T47D (cell line): ENCODE results near the gene SPATS2L.

Experiments
- DNase-seq, 2 experiments: peaks; one replicate each; pipeline versions ENCODE4 v3.0.0 to v3.0.0-alpha.2; 2011 to 2012; ENCODE audit warnings: low read depth in 1 of 2, low spot score in 1 of 2
- JUND ChIP-seq: IDR thresholded peaks from 2 replicates; pipeline ENCODE4 v1.6.1; 2012; ENCODE audit warnings: low read depth
- in situ Hi-C: cut with HindIII; loops from 2 replicates; pipeline ENCODE4 v1.10.0; 2016; ENCODE audit warnings: low sequenced_read_pairs, low pct_unique_long_range_greater_than_20kb

Gene SPATS2L

GRCh38 chr2:200300638-200301314 lies 5.7 kb upstream of the SPATS2L start:
- no peak for TF ChIP-seq JUND
- in situ Hi-C loops = no loop called here
- no peak for DNase-seq

GRCh38 chr2:200301953-200302858 lies 4.3 kb upstream of the SPATS2L start:
- DNase-seq = no peak
- TF ChIP-seq JUND = no peak
- in situ Hi-C loops = no loop called here

GRCh38 chr2:200302940-200303727 lies 3.4 kb upstream of the SPATS2L start:
- in situ Hi-C loops = no loop called here
- no peak for DNase-seq
- no peak for TF ChIP-seq JUND

- DNase-seq = peak in 1 of 2 experiments; percentile 8
- TF ChIP-seq JUND = no peak
- in situ Hi-C loops = no loop called here
These were observed 697 bp upstream of the SPATS2L start for GRCh38 chr2:200305797-200306195.

GRCh38 chr2:200306931-200307723 lies 634 bp downstream of the SPATS2L start:
- in situ Hi-C loops = no loop called here
- peak; percentile 29 to 48 for DNase-seq
- TF ChIP-seq JUND = no peak

- in situ Hi-C loops = no loop called here
- no peak for TF ChIP-seq JUND
- DNase-seq = no peak
These were observed 1.4 kb downstream of the SPATS2L start for GRCh38 chr2:200307724-200308545.

- in situ Hi-C loops = no loop called here
- DNase-seq = no peak
- TF ChIP-seq JUND = no peak
These were observed 2.2 kb downstream of the SPATS2L start for GRCh38 chr2:200308546-200309295.

- in situ Hi-C loops = no loop called here
- TF ChIP-seq JUND = no peak
- DNase-seq = no peak
These were observed 3.0 kb downstream of the SPATS2L start for GRCh38 chr2:200309296-200310049.

GRCh38 chr2:200310545-200310971 lies 4.1 kb downstream of the SPATS2L start:
- TF ChIP-seq JUND = no peak
- DNase-seq = no peak
- in situ Hi-C loops = no loop called here

- in situ Hi-C loops = no loop called here
- DNase-seq = no peak
- TF ChIP-seq JUND = no peak
These were observed 4.6 kb downstream of the SPATS2L start for GRCh38 chr2:200311139-200311538.
